GM19193 (cell line): Measurements from ENCODE around the gene PRAC1.

Source experiments
- POLR2A ChIP-seq: IDR thresholded peaks from 4 replicates; pipeline ENCODE4 v1.6.1; 2011; ENCODE audit not compliant: insufficient read depth, insufficient read length; ENCODE audit errors: extremely low read depth

PRAC1 gene

GRCh38 chr17:48693178-48693577 lies 29.1 kb downstream of the PRAC1 start:
- no peak for TF ChIP-seq POLR2A

- TF ChIP-seq POLR2A, result no peak
These were observed 30.3 kb downstream of the PRAC1 start for GRCh38 chr17:48692049-48692448.

- TF ChIP-seq POLR2A, result no peak
These were observed 31.7 kb downstream of the PRAC1 start for GRCh38 chr17:48690655-48691054.

GRCh38 chr17:48681609-48682008 lies 40.7 kb downstream of the PRAC1 start:
- TF ChIP-seq POLR2A, result no peak

- no peak for TF ChIP-seq POLR2A
These were observed 42.8 kb downstream of the PRAC1 start for GRCh38 chr17:48679385-48680096.

- TF ChIP-seq POLR2A, result no peak
These were observed 44.0 kb downstream of the PRAC1 start for GRCh38 chr17:48678141-48678971.

GRCh38 chr17:48676963-48677558 lies 45.3 kb downstream of the PRAC1 start:
- TF ChIP-seq POLR2A, result no peak

- no peak for TF ChIP-seq POLR2A
These were observed 50.0 kb downstream of the PRAC1 start for GRCh38 chr17:48672340-48672739.
